ENCODE data around the gene ZFP1.
A peak's percentile ranks its signal among the peaks of the same experiment; 100 is the strongest.

ZFP1 gene

DNA sequence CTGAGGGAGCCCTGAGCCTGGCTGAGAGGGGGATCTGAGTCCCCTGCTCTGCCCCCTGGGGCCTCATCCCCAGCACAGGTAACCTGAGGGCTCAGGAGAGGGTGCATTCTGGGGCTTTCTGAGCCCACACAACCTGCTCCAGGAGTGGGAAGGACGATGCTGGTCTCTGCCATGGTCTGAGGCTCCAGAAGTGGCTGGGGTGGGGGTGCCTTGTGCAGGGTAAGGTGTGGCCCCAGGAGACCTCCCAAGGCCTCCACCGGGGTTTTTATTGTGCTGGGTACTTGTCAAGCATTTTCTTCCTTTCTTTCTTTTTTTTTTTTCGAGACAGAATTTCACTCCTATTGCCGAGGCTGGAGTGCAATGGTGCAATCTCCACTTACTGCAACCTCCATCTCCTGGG is 70.8 kb downstream of the ZFP1 start:
- Mint-ChIP-seq H3K27ac (no peak overlapping the region), H3K9me3 (no peaks in the 10 kb centered on the region), H3K4me1 (peaks cover 8% of the 10 kb centered on the region), H3K36me3 (no peaks in the 10 kb centered on the region), H3K27me3 (no peaks in the 10 kb centered on the region), H3K4me3 (no peak overlapping the region)

DNA sequence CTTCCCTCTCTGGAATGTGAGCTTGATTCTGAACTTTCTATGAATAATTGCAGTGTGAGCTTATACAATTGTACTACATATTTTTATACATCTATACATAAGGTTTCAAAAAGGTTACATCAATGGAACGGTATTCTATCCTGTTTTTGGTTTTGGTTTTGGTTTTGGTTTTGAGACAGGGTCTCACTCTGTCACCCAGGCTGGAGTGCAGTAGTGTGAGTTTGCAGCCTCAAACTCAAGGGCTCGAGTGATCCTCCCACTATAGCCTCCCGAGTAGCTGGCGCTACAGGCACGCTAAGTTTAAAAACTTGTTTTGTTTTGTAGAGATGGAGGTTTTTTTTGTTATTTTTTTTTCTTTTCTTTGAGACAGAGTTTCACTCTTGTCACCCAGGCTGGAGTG is 71.5 kb downstream of the ZFP1 start:
- H3K27ac Mint-ChIP-seq: peak overlapping the region; percentile 82
- peaks cover 8% of the 10 kb centered on the region for H3K4me1 Mint-ChIP-seq

More for the DNA sequence above, 71.5 kb downstream of the ZFP1 start:
- H3K9me3 Mint-ChIP-seq: no peaks in the 10 kb centered on the region
- H3K27me3 Mint-ChIP-seq: no peaks in the 10 kb centered on the region
- H3K4me3 Mint-ChIP-seq: peak overlapping the region; percentile 72
- no peaks in the 10 kb centered on the region for H3K36me3 Mint-ChIP-seq

All from activated naive CD4-positive, alpha-beta T cell treated with anti-CD3 and anti-CD28 coated beads, Interleukin-2, amount 50 U/mL, for 24 hours (primary cell).